Non-pigmented ciliary epithelial cell (primary cell): Measurements from ENCODE around the gene AGPS.
"Not testable (repeated sequence)": the region's sequence is repeated elsewhere in the genome, so short reads cannot be mapped to it uniquely, and the experiment has no call there.

Experiments
- DNase-seq: peaks from one replicate; pipeline ENCODE4 v3.0.0-alpha.2; 2010; ENCODE audit warnings: low read depth

AGPS gene

GRCh38 chr2:177392373-177393202 is at the start of gene AGPS:
Gene AGPS, plus strand, starts transcription at chr2:177392773. Its CDS starts 17 bp downstream, at chr2:177392790.
- no peak for DNase-seq

GRCh38 chr2:177343773-177344172 is 48.8 kb upstream of the AGPS start:
- no peak for DNase-seq

- DNase-seq: no peak
These were observed 48.3 kb upstream of the AGPS start for GRCh38 chr2:177344316-177344715.

- no peak for DNase-seq
These were observed 46.4 kb upstream of the AGPS start for GRCh38 chr2:177346192-177346591.

- DNase-seq: no peak
These were observed 45.0 kb upstream of the AGPS start for GRCh38 chr2:177347570-177347969.

- no peak for DNase-seq
These were observed 44.4 kb upstream of the AGPS start for GRCh38 chr2:177348118-177348654.

GRCh38 chr2:177348733-177349693 is 43.6 kb upstream of the AGPS start:
- no peak for DNase-seq

GRCh38 chr2:177350624-177351023 is 41.9 kb upstream of the AGPS start:
- DNase-seq: not testable (repeated sequence)

GRCh38 chr2:177351121-177351520 is 41.5 kb upstream of the AGPS start:
- not testable (repeated sequence) for DNase-seq

- DNase-seq: no peak
These were observed 40.0 kb upstream of the AGPS start for GRCh38 chr2:177352441-177353186.

GRCh38 chr2:177353187-177353478 is 39.4 kb upstream of the AGPS start:
- DNase-seq: no peak

GRCh38 chr2:177354541-177354940 is 38.0 kb upstream of the AGPS start:
- DNase-seq: not testable (repeated sequence)

- no peak for DNase-seq
These were observed 36.7 kb upstream of the AGPS start for GRCh38 chr2:177355874-177356273.

- no peak for DNase-seq
These were observed 32.6 kb upstream of the AGPS start for GRCh38 chr2:177359836-177360595.

GRCh38 chr2:177362499-177362898 is 30.1 kb upstream of the AGPS start:
- no peak for DNase-seq

GRCh38 chr2:177363332-177363731 is 29.2 kb upstream of the AGPS start:
- no peak for DNase-seq

- DNase-seq: not testable (repeated sequence)
These were observed 26.8 kb upstream of the AGPS start for GRCh38 chr2:177365764-177366163.

- DNase-seq: not testable (repeated sequence)
These were observed 24.6 kb upstream of the AGPS start for GRCh38 chr2:177368023-177368422.

GRCh38 chr2:177379354-177379753 is 13.2 kb upstream of the AGPS start:
- DNase-seq: no peak

- DNase-seq: no peak
These were observed 12.4 kb upstream of the AGPS start for GRCh38 chr2:177380181-177380580.

GRCh38 chr2:177383935-177384334 is 8.6 kb upstream of the AGPS start:
- no peak for DNase-seq
